LNCAP (cell line): ENCODE results near the gene HDGFL2.

ENCODE experiments used
- CTCF ChIP-seq: fragments of 450-650 bp; IDR thresholded peaks from 2 replicates; pipeline ENCODE4 v1.5.1; 2017; ENCODE audit warnings: mild to moderate bottlenecking

Gene HDGFL2

DNA sequence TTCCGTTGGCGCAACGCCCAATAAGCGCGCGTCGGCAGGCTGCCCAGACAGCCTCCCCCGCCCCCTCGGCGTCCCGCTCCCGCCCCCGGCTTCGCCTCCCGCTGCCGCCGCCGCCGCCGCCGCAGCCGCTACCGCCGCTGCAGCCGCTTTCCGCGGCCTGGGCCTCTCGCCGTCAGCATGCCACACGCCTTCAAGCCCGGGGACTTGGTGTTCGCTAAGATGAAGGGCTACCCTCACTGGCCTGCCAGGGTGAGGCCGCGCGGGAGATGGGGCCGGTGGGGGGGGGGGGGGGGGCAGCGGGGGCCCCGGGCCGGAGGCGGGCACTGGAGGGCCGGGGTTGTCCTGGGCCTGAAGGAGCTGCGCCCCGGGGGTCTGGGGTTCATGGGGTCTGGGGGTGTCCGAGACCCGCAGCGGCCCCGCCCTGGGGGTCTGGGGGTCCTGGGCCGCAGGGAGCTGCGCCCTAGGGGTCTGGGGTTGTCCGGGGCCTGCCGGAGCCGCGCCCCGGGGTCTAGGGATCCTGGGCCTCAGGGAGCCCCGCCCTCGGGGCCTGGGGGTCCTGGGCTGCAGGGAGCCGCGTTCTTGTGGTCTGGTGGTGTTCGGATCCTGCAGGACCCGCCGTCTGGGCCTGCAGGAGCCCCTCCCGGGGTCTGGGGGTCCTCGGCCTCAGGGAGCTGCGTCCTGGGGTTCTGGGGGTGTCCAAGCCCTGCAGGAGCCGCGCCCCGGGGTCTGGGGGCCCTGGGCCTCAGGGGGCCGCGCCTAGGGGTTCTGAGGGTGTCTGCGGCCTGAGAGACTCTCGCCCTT, at the start of gene HDGFL2:
Gene HDGFL2, plus strand, starts transcription at position 124 of the 801 bp plus-strand sequence. Its CDS starts 54 bp downstream, at position 178.
- no peak for TF ChIP-seq CTCF

- TF ChIP-seq CTCF: no peak
These were observed 48.5 kb upstream of the HDGFL2 start for GRCh38 chr19:4423416-4424126.

DNA sequence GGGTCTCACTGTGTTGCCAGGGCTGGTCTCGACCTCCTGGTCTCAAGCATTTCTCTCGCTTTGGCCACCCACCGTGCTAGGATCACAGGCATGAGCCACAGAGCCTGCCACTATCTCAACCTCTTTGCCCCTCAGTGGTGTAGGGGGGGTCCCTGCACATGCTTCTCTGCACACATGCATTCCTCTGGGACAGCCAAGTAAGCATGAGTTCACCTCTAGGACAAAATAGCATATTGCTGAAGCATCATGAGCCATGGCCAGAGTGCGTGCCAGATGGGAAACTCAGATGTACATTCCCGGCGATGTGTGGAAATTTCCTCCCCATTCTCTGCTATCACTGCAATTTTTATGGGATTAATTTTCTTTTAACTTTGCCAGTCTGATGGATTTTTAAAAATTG, 46.6 kb upstream of the HDGFL2 start:
- no peak for TF ChIP-seq CTCF

- no peak for TF ChIP-seq CTCF
These were observed 43.6 kb upstream of the HDGFL2 start for GRCh38 chr19:4428326-4428975.

DNA sequence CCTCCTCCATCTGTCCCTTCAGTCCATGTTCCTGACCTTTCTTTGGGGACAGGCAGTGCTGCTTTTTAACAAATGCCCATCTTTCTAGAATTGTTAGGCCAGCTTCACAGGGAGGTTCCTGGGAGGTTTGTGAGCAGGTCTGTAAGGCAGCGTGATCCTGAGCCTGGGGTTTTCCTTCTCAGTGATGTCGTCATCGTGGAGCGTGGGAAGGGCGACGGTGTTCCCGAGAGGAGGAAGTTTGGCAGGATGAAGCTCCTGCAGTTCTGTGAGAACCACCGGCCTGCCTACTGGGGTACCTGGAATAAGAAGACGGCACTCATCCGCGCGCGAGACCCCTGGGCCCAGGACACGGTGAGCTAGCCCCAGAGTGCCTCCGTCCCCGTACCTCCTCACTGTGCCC, 42.8 kb upstream of the HDGFL2 start:
- no peak for TF ChIP-seq CTCF

DNA sequence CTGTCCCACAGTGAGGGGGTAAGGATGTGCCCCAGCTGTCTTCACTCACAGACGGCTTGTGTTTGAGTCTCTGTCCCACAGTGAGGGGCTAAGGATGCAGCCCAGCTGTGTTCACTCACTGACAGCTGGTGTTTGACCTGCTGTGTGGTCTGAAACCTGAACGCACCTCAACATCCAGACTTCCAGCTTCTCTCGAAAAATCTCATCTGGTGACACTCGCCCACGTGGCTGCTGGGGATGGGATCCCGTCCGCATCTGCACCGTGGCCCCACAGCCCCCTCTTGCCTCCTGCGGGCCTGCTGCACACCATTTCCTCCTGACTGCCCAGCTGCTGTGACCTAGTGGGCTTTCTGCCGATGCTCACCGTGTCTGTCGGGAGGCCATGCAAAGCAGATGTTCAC, 42.3 kb upstream of the HDGFL2 start:
- no peak for TF ChIP-seq CTCF

GRCh38 chr19:4430760-4431159, 41.3 kb upstream of the HDGFL2 start:
- TF ChIP-seq CTCF: no peak
